HepG2 (cell line): Measurements from ENCODE around the gene OPN3. TPM values are rescaled to one million over a fixed set of nuclear protein-coding genes. Genes with fewer than 3 reads are reported as not detected.

ENCODE experiments used
- CC2D1A ChIP-seq: sonication (generic); formaldehyde crosslinking; IDR thresholded peaks from 2 replicates; pipeline ENCODE4 v1.8.1; 2023; ENCODE audit warnings: mild to moderate bottlenecking, missing genetic modification reagents
- CCAR2 ChIP-seq: fragments of 200-400 bp; formaldehyde crosslinking; optimal IDR thresholded peaks from 2 replicates; pipeline ENCODE3; 2018; ENCODE audit warnings: low read depth, mild to moderate bottlenecking, low read length, moderate library complexity
- CCDC6 ChIP-seq: sonication (generic); formaldehyde crosslinking; IDR thresholded peaks from 2 replicates; pipeline ENCODE4 v1.8.1; 2022; ENCODE audit warnings: mild to moderate bottlenecking, missing genetic modification reagents, moderate library complexity
- HOXA7 ChIP-seq: sonication (generic); formaldehyde crosslinking; IDR thresholded peaks from 2 replicates; pipeline ENCODE4 v1.8.1; 2022; ENCODE audit warnings: mild to moderate bottlenecking, missing genetic modification reagents, moderate library complexity
- KDM3A ChIP-seq: IDR thresholded peaks from 2 replicates; pipeline ENCODE4 v1.6.1; 2018; ENCODE audit warnings: low read depth, missing compliant biosample characterization
- PLRG1 ChIP-seq: fragments of 450-650 bp; conservative IDR thresholded peaks from 2 replicates; pipeline ENCODE4 v1.6.1; 2016
- RARA ChIP-seq: IDR thresholded peaks from 2 replicates; pipeline ENCODE4 v1.6.1; 2016; ENCODE audit warnings: missing genetic modification reagents, missing compliant biosample characterization
- SIX4 ChIP-seq: sonication (generic); formaldehyde crosslinking; IDR thresholded peaks from 2 replicates; pipeline ENCODE4 v1.4.0; 2020; ENCODE audit warnings: missing genetic modification reagents
- ZBTB7B ChIP-seq: sonication (generic); formaldehyde crosslinking; IDR thresholded peaks from 2 replicates; pipeline ENCODE4 v1.4.0; 2020; ENCODE audit warnings: missing genetic modification reagents
- ZNF543 ChIP-seq: sonication (generic); formaldehyde crosslinking; IDR thresholded peaks from 2 replicates; pipeline ENCODE4 v1.4.0; 2020; ENCODE audit warnings: mild to moderate bottlenecking, missing genetic modification reagents
- ZNF549 ChIP-seq: sonication (generic); formaldehyde crosslinking; IDR thresholded peaks from 2 replicates; pipeline ENCODE4 v1.5.0; 2020; ENCODE audit warnings: missing genetic modification reagents
- ZNF567 ChIP-seq: sonication (generic); formaldehyde crosslinking; IDR thresholded peaks from 2 replicates; pipeline ENCODE4 v1.8.1; 2023; ENCODE audit warnings: mild to moderate bottlenecking, missing genetic modification reagents, borderline replicate concordance
- ZNF619 ChIP-seq: sonication (generic); formaldehyde crosslinking; IDR thresholded peaks from 2 replicates; pipeline ENCODE4 v1.4.0; 2020; ENCODE audit warnings: mild to moderate bottlenecking, missing genetic modification reagents
- polyA plus RNA-seq, 8 experiments: library from polyadenylated mRNA; depleted of rRNA in 3 of 8; stranded (reverse) in 7 of 8; unstranded in 1 of 8; fragments of >200 nt; fragmentation: Illumina TruSeq in 4 of 8; extraction: Trizol in 4 of 8; gene quantifications; 2 replicates each; pipeline versions ENCODE4 v1.2.1 to v1.2.3, GENCODE V29; 2011 to 2016; ENCODE audit warnings: low read depth in 4 of 8, missing spikeins in 1 of 8, mixed read lengths in 1 of 8; ENCODE audit not compliant: insufficient read depth in 1 of 8
- total RNA-seq, 5 experiments: library from RNA; depleted of rRNA; stranded (reverse); fragments of >200 nt; fragmentation: Illumina TruSeq; extraction: Trizol; gene quantifications; 2 replicates each; pipeline ENCODE4 v1.2.3, GENCODE V29; 2016; ENCODE audit warnings: low read depth in 1 of 5
- TF ChIP-seq, protein P1 (sequence below): sonication (generic); formaldehyde crosslinking; IDR thresholded peaks from 2 replicates; pipeline ENCODE4 v1.4.0; 2020; ENCODE audit warnings: missing genetic modification reagents, borderline replicate concordance
- TF ChIP-seq, protein P2 (sequence below): sonication (generic); formaldehyde crosslinking; conservative IDR thresholded peaks from 2 replicates; pipeline ENCODE4 v1.8.0; 2022; ENCODE audit warnings: mild to moderate bottlenecking, moderate library complexity, missing genetic modification reagents
- TF ChIP-seq, protein P3 (sequence below): sonication (generic); formaldehyde crosslinking; IDR thresholded peaks from 2 replicates; pipeline ENCODE4 v1.4.0; 2020; ENCODE audit warnings: missing genetic modification reagents
- TF ChIP-seq, protein P4 (sequence below): sonication (generic); formaldehyde crosslinking; conservative IDR thresholded peaks from 2 replicates; pipeline ENCODE4 v1.4.0; 2020; ENCODE audit warnings: mild to moderate bottlenecking, missing genetic modification reagents, moderate library complexity

The OPN3 gene
- total and polyA plus RNA-seq, 2 of the 13 experiments (the other 11 are each of a cell fraction or from before 2014, with no cell fraction given), result 17.4 to 23.0 TPM

DNA sequence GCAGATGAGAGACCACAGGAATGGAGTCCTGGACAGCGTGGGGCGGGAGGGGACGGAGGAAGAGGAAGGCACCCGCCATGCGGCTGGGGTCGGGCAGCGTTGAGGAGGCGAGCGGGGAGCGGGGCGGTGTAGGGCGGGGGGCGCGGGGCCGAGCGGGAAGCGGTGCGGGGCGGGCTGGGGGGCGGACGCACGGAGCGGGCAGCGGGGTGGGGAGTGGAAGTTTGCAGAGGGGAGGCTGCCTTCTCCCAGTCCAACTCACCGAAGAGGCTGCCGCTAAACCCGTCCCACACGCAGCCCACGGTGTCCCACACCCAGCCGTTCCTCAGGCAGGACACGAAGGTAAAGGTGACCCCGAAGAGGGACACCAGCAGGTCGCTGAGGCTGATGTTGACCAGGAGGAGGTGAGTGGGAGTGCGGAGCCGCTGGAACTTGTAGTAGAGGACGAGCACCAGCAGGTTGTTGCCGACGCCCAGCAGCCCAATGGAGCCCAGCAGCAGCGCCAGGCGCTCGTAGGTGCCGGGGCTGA is 483 bp downstream of the OPN3 start (continued):
- TF ChIP-seq, protein P1, sequence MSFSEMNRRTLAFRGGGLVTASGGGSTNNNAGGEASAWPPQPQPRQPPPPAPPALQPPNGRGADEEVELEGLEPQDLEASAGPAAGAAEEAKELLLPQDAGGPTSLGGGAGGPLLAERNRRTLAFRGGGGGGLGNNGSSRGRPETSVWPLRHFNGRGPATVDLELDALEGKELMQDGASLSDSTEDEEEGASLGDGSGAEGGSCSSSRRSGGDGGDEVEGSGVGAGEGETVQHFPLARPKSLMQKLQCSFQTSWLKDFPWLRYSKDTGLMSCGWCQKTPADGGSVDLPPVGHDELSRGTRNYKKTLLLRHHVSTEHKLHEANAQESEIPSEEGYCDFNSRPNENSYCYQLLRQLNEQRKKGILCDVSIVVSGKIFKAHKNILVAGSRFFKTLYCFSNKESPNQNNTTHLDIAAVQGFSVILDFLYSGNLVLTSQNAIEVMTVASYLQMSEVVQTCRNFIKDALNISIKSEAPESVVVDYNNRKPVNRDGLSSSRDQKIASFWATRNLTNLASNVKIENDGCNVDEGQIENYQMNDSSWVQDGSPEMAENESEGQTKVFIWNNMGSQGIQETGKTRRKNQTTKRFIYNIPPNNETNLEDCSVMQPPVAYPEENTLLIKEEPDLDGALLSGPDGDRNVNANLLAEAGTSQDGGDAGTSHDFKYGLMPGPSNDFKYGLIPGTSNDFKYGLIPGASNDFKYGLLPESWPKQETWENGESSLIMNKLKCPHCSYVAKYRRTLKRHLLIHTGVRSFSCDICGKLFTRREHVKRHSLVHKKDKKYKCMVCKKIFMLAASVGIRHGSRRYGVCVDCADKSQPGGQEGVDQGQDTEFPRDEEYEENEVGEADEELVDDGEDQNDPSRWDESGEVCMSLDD (CRISPR knock-in tag), result peak; percentile 11; the same call in 1 of the 2 replicates
- TF ChIP-seq PLRG1 (no peak), RARA (0 out of 2 replicates have a peak, but pooled peaks have one; percentile 3), CCDC6 (0 out of 2 replicates have a peak, but pooled peaks have one; percentile 3), CC2D1A (CRISPR knock-in tag) (no peak), ZNF549 (0 out of 2 replicates have a peak, but pooled peaks have one; percentile 19), ZBTB7B (CRISPR knock-in tag) (peak; percentile 41; the same call in 1 of the 2 replicates), KDM3A (CRISPR knock-in tag) (no peak), ZNF567 (CRISPR knock-in tag) (no peak), CCAR2 (no peak), SIX4 (no peak), HOXA7 (CRISPR knock-in tag) (no peak), ZNF619 (CRISPR knock-in tag) (no peak), ZNF543 (no peak)
- TF ChIP-seq, protein P2, sequence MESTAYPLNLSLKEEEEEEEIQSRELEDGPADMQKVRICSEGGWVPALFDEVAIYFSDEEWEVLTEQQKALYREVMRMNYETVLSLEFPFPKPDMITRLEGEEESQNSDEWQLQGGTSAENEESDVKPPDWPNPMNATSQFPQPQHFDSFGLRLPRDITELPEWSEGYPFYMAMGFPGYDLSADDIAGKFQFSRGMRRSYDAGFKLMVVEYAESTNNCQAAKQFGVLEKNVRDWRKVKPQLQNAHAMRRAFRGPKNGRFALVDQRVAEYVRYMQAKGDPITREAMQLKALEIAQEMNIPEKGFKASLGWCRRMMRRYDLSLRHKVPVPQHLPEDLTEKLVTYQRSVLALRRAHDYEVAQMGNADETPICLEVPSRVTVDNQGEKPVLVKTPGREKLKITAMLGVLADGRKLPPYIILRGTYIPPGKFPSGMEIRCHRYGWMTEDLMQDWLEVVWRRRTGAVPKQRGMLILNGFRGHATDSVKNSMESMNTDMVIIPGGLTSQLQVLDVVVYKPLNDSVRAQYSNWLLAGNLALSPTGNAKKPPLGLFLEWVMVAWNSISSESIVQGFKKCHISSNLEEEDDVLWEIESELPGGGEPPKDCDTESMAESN (CRISPR knock-in tag), result peak; percentile 78; the same call in 1 of the 2 replicates
- TF ChIP-seq, protein P3, sequence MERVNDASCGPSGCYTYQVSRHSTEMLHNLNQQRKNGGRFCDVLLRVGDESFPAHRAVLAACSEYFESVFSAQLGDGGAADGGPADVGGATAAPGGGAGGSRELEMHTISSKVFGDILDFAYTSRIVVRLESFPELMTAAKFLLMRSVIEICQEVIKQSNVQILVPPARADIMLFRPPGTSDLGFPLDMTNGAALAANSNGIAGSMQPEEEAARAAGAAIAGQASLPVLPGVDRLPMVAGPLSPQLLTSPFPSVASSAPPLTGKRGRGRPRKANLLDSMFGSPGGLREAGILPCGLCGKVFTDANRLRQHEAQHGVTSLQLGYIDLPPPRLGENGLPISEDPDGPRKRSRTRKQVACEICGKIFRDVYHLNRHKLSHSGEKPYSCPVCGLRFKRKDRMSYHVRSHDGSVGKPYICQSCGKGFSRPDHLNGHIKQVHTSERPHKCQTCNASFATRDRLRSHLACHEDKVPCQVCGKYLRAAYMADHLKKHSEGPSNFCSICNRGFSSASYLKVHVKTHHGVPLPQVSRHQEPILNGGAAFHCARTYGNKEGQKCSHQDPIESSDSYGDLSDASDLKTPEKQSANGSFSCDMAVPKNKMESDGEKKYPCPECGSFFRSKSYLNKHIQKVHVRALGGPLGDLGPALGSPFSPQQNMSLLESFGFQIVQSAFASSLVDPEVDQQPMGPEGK (CRISPR knock-in tag), result peak; percentile 58
- TF ChIP-seq, protein P4, sequence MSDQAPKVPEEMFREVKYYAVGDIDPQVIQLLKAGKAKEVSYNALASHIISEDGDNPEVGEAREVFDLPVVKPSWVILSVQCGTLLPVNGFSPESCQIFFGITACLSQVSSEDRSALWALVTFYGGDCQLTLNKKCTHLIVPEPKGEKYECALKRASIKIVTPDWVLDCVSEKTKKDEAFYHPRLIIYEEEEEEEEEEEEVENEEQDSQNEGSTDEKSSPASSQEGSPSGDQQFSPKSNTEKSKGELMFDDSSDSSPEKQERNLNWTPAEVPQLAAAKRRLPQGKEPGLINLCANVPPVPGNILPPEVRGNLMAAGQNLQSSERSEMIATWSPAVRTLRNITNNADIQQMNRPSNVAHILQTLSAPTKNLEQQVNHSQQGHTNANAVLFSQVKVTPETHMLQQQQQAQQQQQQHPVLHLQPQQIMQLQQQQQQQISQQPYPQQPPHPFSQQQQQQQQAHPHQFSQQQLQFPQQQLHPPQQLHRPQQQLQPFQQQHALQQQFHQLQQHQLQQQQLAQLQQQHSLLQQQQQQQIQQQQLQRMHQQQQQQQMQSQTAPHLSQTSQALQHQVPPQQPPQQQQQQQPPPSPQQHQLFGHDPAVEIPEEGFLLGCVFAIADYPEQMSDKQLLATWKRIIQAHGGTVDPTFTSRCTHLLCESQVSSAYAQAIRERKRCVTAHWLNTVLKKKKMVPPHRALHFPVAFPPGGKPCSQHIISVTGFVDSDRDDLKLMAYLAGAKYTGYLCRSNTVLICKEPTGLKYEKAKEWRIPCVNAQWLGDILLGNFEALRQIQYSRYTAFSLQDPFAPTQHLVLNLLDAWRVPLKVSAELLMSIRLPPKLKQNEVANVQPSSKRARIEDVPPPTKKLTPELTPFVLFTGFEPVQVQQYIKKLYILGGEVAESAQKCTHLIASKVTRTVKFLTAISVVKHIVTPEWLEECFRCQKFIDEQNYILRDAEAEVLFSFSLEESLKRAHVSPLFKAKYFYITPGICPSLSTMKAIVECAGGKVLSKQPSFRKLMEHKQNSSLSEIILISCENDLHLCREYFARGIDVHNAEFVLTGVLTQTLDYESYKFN (CRISPR knock-in tag), result no peak
